Omental fat pad (tissue), 4 donors: ENCODE results near the gene PPFIA4. TPM values are rescaled to one million over a fixed set of nuclear protein-coding genes. Genes with fewer than 3 reads are reported as not detected.
"Not testable (repeated sequence)": the region's sequence is repeated elsewhere in the genome, so short reads cannot be mapped to it uniquely, and the experiment has no call there.

Source experiments
- ATAC-seq: fragments of 150-250 bp; one replicate; pipeline ENCODE4 v1.9.1; 2016; ENCODE audit warnings: mild to moderate bottlenecking, moderate library complexity; ENCODE audit not compliant: low FRiP score
- DNase-seq: peaks from one replicate; pipeline ENCODE4 v3.0.0-alpha.2; 2019; ENCODE audit warnings: low spot score
- total RNA-seq, 4 donors: library from RNA; depleted of rRNA; stranded (reverse); fragments of >200 nt; gene quantifications; one replicate each; pipeline ENCODE4 v1.1.0, GENCODE V29; 2016
- TF ChIP-seq, protein P1 (sequence below), 3 donors: fragments of 450-650 bp; IDR thresholded peaks; one replicate each; pipeline ENCODE4 v1.5.1; 2016 to 2017; ENCODE audit warnings: antibody characterized with exemption in 3 of 3, mild to moderate bottlenecking in 3 of 3, moderate library complexity in 2 of 3

Gene PPFIA4
- total RNA-seq, 4 donors from 2014 or later: 0.72 to 1.4 (median 1.2) TPM; not detected in 1

DNA sequence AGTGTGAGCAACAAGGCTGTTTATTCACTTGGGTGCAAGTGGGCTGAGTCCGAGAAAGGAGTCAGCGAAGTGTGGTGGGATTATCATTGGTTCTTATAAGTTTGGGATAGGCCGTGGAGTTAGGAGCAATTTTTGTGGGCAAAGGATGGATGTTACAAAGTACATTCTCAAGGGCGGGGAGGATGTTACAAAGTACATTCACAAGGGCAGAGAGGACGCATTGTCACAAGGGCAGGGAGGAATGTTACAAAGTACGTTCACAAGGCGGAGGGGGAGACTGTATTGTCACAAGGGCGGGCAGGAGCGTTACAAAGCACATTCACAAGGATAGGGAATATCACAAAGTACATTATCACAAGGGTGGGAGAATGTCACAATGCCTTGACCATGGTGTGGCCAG, 24.3 kb upstream of the PPFIA4 start:
- TF ChIP-seq, protein P1, sequence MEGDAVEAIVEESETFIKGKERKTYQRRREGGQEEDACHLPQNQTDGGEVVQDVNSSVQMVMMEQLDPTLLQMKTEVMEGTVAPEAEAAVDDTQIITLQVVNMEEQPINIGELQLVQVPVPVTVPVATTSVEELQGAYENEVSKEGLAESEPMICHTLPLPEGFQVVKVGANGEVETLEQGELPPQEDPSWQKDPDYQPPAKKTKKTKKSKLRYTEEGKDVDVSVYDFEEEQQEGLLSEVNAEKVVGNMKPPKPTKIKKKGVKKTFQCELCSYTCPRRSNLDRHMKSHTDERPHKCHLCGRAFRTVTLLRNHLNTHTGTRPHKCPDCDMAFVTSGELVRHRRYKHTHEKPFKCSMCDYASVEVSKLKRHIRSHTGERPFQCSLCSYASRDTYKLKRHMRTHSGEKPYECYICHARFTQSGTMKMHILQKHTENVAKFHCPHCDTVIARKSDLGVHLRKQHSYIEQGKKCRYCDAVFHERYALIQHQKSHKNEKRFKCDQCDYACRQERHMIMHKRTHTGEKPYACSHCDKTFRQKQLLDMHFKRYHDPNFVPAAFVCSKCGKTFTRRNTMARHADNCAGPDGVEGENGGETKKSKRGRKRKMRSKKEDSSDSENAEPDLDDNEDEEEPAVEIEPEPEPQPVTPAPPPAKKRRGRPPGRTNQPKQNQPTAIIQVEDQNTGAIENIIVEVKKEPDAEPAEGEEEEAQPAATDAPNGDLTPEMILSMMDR (IDR thresholded peaks at IDR 0.05): no peak
- DNase-seq: no peak
- no peak for ATAC-seq

DNA sequence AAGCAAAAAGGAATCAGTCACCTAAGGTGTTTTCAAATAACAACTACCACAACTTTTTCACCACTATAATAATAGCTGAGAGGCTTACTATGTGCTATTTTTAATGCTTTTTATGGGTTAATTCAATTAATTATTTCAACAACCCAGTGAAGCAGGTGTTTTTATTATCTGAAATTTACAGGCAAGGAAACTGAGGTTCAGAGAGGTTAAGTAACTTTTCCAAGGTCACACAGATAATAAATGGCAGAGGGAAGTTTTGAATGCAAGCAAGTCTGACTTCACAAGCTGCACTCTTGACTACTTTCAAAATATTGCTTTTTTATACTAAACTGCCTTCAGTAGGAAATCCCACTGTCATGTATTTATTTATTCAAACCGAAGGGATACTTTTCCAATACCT, 23.3 kb upstream of the PPFIA4 start:
- DNase-seq (no peak), ATAC-seq (no peak)
- TF ChIP-seq, protein P1 (IDR thresholded peaks at IDR 0.05): no peak

DNA sequence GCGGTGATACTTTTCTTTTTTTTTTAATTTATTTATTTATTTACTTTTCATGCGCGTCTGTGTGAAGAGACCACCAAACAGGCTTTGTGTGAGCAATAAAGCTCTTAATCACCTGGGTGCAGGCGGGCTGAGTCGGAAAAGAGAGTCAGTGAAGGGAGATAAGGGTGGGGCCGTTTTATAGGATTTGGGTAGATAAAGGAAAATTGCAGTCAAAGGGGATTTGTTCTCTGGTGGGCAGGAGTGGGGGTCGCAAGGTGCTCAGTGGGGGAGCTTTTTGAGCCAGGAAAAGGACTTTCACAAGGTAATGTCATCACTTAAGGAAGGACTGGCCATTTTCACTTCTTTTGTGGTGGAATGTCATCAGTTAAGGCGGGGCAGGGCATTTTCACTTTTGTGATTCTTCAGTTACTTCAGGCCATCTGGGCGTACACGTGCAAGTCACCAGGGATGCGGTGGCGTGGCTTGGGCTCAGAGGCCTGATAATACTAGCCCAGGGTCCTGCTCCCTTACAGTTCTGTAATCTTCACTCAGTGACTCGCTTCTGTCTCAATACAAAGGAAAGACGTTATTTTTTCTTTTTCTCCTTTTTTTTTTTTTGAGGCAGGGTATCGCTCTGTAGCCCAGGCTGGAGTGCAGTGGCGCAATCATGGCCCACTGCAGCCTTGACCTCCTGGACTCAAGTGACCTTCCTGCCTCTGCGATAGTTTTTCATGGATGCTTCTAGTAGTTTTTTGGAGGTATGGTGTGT, 20.7 kb upstream of the PPFIA4 start:
- ATAC-seq, DNase-seq: not testable (repeated sequence)

DNA sequence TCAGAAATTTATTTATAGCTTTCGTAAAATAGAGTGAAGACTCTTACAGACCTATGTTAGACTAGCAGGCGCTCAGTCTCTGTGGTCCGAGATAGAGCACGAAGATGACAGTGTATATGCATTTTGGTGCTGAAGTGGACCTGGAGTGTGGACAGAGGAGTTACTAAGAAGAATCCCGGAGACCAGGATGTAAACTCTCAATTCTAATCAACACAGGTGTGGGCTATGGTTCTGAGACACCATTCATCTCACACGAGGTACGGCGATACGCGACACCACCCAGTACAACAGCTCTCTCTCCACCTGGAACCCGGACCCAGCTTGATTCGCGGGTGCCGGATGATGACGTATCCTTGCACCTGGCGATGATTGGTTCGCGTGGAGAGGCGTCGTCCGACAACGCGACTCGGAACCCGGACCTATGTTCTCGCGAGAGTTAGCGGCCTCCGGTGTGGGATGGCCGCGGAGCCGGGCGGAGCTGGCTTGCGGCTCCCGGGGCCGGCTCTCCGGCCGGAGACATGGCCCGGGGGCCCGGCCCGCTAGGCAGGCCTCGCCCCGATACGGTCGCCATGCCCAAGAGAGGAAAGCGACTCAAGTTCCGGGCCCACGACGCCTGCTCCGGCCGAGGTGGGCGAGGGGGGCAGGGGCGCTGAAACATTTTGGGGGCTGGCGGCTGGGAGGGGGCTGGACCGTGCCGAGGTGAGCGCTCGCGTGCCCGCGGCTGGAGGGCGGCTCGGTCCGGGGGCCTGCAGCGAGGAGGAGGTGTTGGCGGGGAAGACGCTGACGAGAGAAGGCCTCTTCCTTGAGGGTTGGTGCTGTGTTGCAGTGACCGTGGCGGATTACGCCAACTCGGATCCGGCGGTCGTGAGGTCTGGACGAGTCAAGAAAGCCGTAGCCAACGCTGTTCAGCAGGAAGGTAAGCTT, 19.1 kb upstream of the PPFIA4 start, which contains the start of gene TMEM183A:
Gene TMEM183A (plus strand): TSS at position 427 of the 924 bp plus-strand sequence. CDS start 92 bp downstream, at position 519.
- TF ChIP-seq, protein P1 (IDR thresholded peaks at IDR 0.05): no peak
- peak; percentile 97 for ATAC-seq
- DNase-seq: peak; percentile 94

DNA sequence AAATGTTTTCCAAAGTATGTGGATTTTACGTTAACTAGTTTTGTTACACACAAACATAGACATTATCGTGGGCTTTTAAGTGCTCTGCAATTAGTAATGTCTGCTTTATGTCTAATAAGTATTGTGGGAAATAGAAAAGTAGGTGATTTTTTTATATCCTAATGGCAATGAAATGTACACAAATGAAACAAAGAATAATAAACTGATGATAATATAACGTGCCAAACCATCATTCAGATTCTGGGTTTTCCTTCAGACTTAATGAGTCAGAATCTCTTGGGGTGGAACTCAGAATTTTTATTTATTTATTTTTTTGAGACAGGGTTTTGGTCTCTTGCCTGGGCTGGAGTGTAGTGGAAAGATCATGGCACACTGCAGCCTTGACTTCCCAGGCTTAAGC, 17.1 kb upstream of the PPFIA4 start:
- no peak for DNase-seq
- ATAC-seq: no peak
- TF ChIP-seq, protein P1 (IDR thresholded peaks at IDR 0.05): no peak

DNA sequence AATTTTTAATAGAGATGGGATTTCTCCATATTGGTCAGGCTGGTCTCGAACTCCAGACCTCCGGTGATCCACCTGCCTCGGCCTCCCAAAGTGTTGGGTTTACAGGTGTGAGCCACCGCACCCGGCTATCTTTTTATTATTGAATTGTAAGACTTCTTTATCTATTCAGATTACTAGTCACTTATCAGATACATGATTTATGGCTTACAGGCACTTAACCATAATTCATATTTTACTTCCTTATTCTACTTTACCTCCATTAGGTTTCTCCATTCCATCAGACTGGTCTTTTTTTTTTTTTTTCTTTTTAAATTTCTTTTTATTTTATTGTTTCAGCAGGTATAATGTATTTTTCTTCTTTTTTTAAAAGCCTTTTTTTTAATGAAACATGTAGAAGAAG, 14.7 kb upstream of the PPFIA4 start:
- TF ChIP-seq, protein P1 (IDR thresholded peaks at IDR 0.05): no peak
- ATAC-seq (no peak), DNase-seq (no peak)

DNA sequence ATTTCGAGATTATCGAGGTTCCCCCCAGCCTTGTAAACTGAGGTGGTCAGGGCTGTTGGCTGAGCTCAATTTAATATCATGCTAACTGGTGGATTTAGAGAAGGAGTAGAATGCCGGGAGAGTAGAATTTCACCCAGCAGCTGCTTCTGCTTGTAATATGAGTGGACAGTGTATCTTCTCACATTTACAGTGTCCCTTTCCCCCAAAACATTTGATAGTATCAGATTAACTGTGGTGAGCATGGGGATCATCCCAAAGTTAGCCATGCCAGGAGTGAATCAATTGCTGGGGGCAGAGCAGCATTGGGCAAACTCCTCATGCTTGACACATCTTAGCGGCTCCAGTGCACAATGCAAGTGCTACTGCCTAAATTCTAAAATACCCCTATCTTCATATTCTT, 9.2 kb upstream of the PPFIA4 start:
- TF ChIP-seq, protein P1 (IDR thresholded peaks at IDR 0.05): no peak
- no peak for ATAC-seq
- DNase-seq: no peak
